Small intestine (tissue), 7 donors: ENCODE measurements around the gene TMA7B. TPM values are rescaled to one million over a fixed set of nuclear protein-coding genes. Genes with fewer than 3 reads are reported as not detected.
"Not testable (repeated sequence)": the region's sequence is repeated elsewhere in the genome, so short reads cannot be mapped to it uniquely, and the experiment has no call there.

ENCODE experiments used
- DNase-seq, 2 donors: peaks; one replicate each; pipeline versions ENCODE4 v3.0.0 to v3.0.0-alpha.2; 2013
- FAIRE-seq: peaks from 2 replicates; lab custom pipeline; 2012; peaks lifted over from hg19 to GRCh38; lab: Jason Lieb, UNC
- H3K27ac ChIP-seq, 3 donors: one replicate each; pipeline ENCODE4 v1.5.1; 2013; ENCODE audit warnings: low read length in 2 of 3, mild to moderate bottlenecking in 2 of 3, control low read depth in 1 of 3, inconsistent platforms in 1 of 3, low read depth in 1 of 3, moderate library complexity in 1 of 3
- H3K27me3 ChIP-seq, 3 donors: one replicate each; pipeline ENCODE4 v1.6.1; 2013; ENCODE audit warnings: low read length in 3 of 3, inconsistent platforms in 1 of 3; ENCODE audit not compliant: control insufficient read depth in 3 of 3, insufficient read depth in 3 of 3
- H3K36me3 ChIP-seq, 3 donors: one replicate each; pipeline ENCODE4 v1.6.1; 2013; ENCODE audit warnings: low read length in 3 of 3, inconsistent platforms in 1 of 3, low read depth in 1 of 3, mild to moderate bottlenecking in 1 of 3, moderate library complexity in 1 of 3; ENCODE audit not compliant: control insufficient read depth in 3 of 3, insufficient read depth in 2 of 3
- H3K4me1 ChIP-seq, 3 donors: one replicate each; pipeline ENCODE4 v1.6.1; 2013; ENCODE audit warnings: low read length in 2 of 3, inconsistent platforms in 1 of 3, low read depth in 1 of 3, mild to moderate bottlenecking in 1 of 3, moderate library complexity in 1 of 3; ENCODE audit not compliant: control insufficient read depth in 3 of 3, insufficient read depth in 2 of 3
- H3K4me3 ChIP-seq, 3 donors: one replicate each; pipeline ENCODE4 v1.5.1; 2013; ENCODE audit warnings: low read length in 3 of 3, control low read depth in 1 of 3, inconsistent platforms in 1 of 3, low read depth in 1 of 3, mild to moderate bottlenecking in 1 of 3, moderate library complexity in 1 of 3
- H3K9me3 ChIP-seq, 2 donors: one replicate each; pipeline ENCODE4 v1.6.1; 2013; ENCODE audit warnings: low read depth in 1 of 2, low read length in 1 of 2; ENCODE audit not compliant: control insufficient read depth in 2 of 2, insufficient read depth in 1 of 2
- WGBS, 3 donors: extraction: QIAGEN DNeasy Blood & Tissue Kit; methylation state at CpG; one replicate each; pipeline ENCODE4 v1.1.7; 2013; 5-methylcytosine and 5-hydroxymethylcytosine counted together
- polyA plus RNA-seq, 4 donors: library from polyadenylated mRNA; stranded (reverse) in 3 of 4; unstranded in 1 of 4; fragments of 200-250 nt in 3 of 4; fragments of 120-200 nt in 1 of 4; gene quantifications; one replicate each; pipeline versions ENCODE4 v1.2.1 to v1.2.3, GENCODE V29; 2013
- donor health status: healthy with polysubstance abuse.
- donor health status: control.
- donor health status: control.
- donor health status: Bipolar disorder and iron deficiency.
- donor health status: healthy.

The TMA7B gene
- polyA plus RNA-seq, 4 donors = 0.04 to 0.54 (median 0.15) TPM; not detected in 1

- peaks cover 0 to 44% (median 3%) of the 10 kb centered on the region in 3 donors for H3K4me1 ChIP-seq
- no peak overlapping the region for H3K27ac ChIP-seq
- no peak overlapping the region for H3K4me3 ChIP-seq
- 87 to 89% (median 88%) methylated on average over 7 of the region's 7 CpGs for WGBS, 3 donors
- FAIRE-seq (no peak), DNase-seq (no peak)
- H3K36me3 ChIP-seq = no peaks in the 10 kb centered on the region
- no peaks in the 10 kb centered on the region for H3K9me3 ChIP-seq
- peaks cover 0 to 17% (median 2%) of the 10 kb centered on the region in 3 donors for H3K27me3 ChIP-seq
Observed at GRCh38 chr22:39989633-39990032, 29.4 kb downstream of the TMA7B start.

- FAIRE-seq (no peak), DNase-seq (peak in 1 of 2 donors; percentile 37)
- Histone ChIP-seq H3K4me1 (peaks cover 0 to 34% (median 5%) of the 10 kb centered on the region in 3 donors), H3K27ac (peak overlapping the region in 1 of 3 donors; percentile 23), H3K9me3 (no peaks in the 10 kb centered on the region), H3K36me3 (no peaks in the 10 kb centered on the region), H3K4me3 (no peak overlapping the region), H3K27me3 (peaks cover 0 to 17% (median 2%) of the 10 kb centered on the region in 3 donors)
- 24 to 77% (median 45%) methylated on average over 3 of the region's 3 CpGs for WGBS, 3 donors
Observed at GRCh38 chr22:39990686-39991085, 30.5 kb downstream of the TMA7B start.

- H3K27ac ChIP-seq = peak overlapping the region in 1 of 3 donors; percentile 22
- no peaks in the 10 kb centered on the region for H3K36me3 ChIP-seq
- WGBS, 3 donors = 29 to 54% (median 30%) methylated on average over 9 of the region's 9 CpGs
- FAIRE-seq (no peak), DNase-seq (peak in 1 of 2 donors; percentile 56)
- H3K27me3 ChIP-seq = peaks cover 0 to 17% (median 2%) of the 10 kb centered on the region in 3 donors
- no peaks in the 10 kb centered on the region for H3K9me3 ChIP-seq
- no peak overlapping the region for H3K4me3 ChIP-seq
- H3K4me1 ChIP-seq = peaks cover 0 to 33% (median 5%) of the 10 kb centered on the region in 3 donors
Observed at GRCh38 chr22:39991159-39991860, 31.1 kb downstream of the TMA7B start.

- WGBS, 3 donors = 74 to 84% (median 83%) methylated on average over 5 of the region's 5 CpGs
- Histone ChIP-seq H3K27me3 (peaks cover 0 to 17% (median 2%) of the 10 kb centered on the region in 3 donors), H3K27ac (no peak overlapping the region), H3K4me3 (no peak overlapping the region), H3K9me3 (no peaks in the 10 kb centered on the region), H3K36me3 (peaks cover 0 to 2% (median 0%) of the 10 kb centered on the region in 3 donors), H3K4me1 (peaks cover 0 to 41% (median 5%) of the 10 kb centered on the region in 3 donors)
- DNase-seq = no peak
- no peak for FAIRE-seq
Observed at GRCh38 chr22:39992088-39992826, 32.1 kb downstream of the TMA7B start.

GRCh38 chr22:39992894-39993293 is 32.7 kb downstream of the TMA7B start:
- not testable (repeated sequence) for H3K27ac ChIP-seq

GRCh38 chr22:39994041-39994565 is 33.9 kb downstream of the TMA7B start:
- Histone ChIP-seq H3K4me3 (peak overlapping the region; percentile 8 to 84 (median 12)), H3K4me1 (peaks cover 5 to 60% (median 5%) of the 10 kb centered on the region in 3 donors), H3K36me3 (peaks cover 0 to 12% (median 0%) of the 10 kb centered on the region in 3 donors), H3K27me3 (peaks cover 0 to 11% (median 2%) of the 10 kb centered on the region in 3 donors), H3K27ac (no peak overlapping the region), H3K9me3 (no peaks in the 10 kb centered on the region)
- WGBS, 3 donors = 22 to 33% (median 31%) methylated on average over 20 of the region's 20 CpGs
- no peak for FAIRE-seq
- no peak for DNase-seq

More at GRCh38 chr22:39992894-39993293, 32.7 kb downstream of the TMA7B start:
- not testable (repeated sequence) for H3K36me3 ChIP-seq, DNase-seq, FAIRE-seq, H3K9me3 ChIP-seq, H3K4me3 ChIP-seq
- Histone ChIP-seq H3K4me1 (peaks cover 0 to 48% (median 5%) of the 10 kb centered on the region in 3 donors), H3K27me3 (peaks cover 0 to 17% (median 2%) of the 10 kb centered on the region in 3 donors)
- WGBS, 3 donors = 79 to 86% (median 82%) methylated on average over 7 of the region's 7 CpGs

- H3K4me1 ChIP-seq = peaks cover 5 to 62% (median 6%) of the 10 kb centered on the region in 3 donors
- WGBS, 3 donors = 3 to 4% (median 4%) methylated on average over 68 to 115 of the region's 115 CpGs
- peak; percentile 81 to 92 for DNase-seq
- H3K27me3 ChIP-seq = peaks cover 0 to 10% (median 2%) of the 10 kb centered on the region in 3 donors
- no peaks in the 10 kb centered on the region for H3K9me3 ChIP-seq
- FAIRE-seq = no peak
- H3K36me3 ChIP-seq = peaks cover 0 to 14% (median 0%) of the 10 kb centered on the region in 3 donors
- peak within 1 kb of the TSS; percentile 64 to 90 (median 68) for H3K27ac ChIP-seq
- H3K4me3 ChIP-seq = peak within 1 kb of the TSS; percentile 65 to 84 (median 69)
Observed at GRCh38 chr22:39994566-39995392, 34.6 kb downstream of the TMA7B start, which contains the start of gene FAM83F. Gene FAM83F, plus strand, starts transcription at chr22:39994954. Its CDS starts 89 bp downstream, at chr22:39995043.
